ENCODE data around the gene STX4. TPM values are rescaled to one million over a fixed set of nuclear protein-coding genes. Genes with fewer than 3 reads are reported as not detected.

STX4 gene
- total RNA-seq, 4 donors from 2014 or later: 19.0 to 35.9 (median 25.1) TPM

- H3K4me1 ChIP-seq: peaks cover 33 to 78% (median 42%) of the 10 kb centered on the region in 3 donors
Measured at GRCh38 chr16:31000671-31001382, 32.5 kb upstream of the STX4 start.

GRCh38 chr16:31001507-31002249 lies 31.7 kb upstream of the STX4 start:
- no peak for DNase-seq
- TF ChIP-seq CTCF (IDR thresholded peaks at IDR 0.05): no peak
- TF ChIP-seq POLR2A (IDR thresholded peaks at IDR 0.05): no peak
- WGBS, 2 donors: 21 to 45% methylated on average over 13 to 14 of the region's 16 CpGs
- Histone ChIP-seq H3K9me3 (no peaks in the 10 kb centered on the region), H3K27ac (peak overlapping the region; percentile 38 to 82 (median 78)), H3K36me3 (no peaks in the 10 kb centered on the region), H3K4me3 (peak overlapping the region in 3 of 4 donors; percentile 23 to 43 (median 34)), H3K27me3 (peaks cover 0 to 6% (median 0%) of the 10 kb centered on the region in 4 donors), H3K4me1 (peaks cover 31 to 71% (median 36%) of the 10 kb centered on the region in 3 donors)
- intact Hi-C loops (cut with DNase I): no loop called here

More at GRCh38 chr16:31000671-31001382, 32.5 kb upstream of the STX4 start:
- Histone ChIP-seq H3K27me3 (no peaks in the 10 kb centered on the region), H3K27ac (peak overlapping the region; percentile 38 to 82 (median 78)), H3K9me3 (no peaks in the 10 kb centered on the region), H3K36me3 (no peaks in the 10 kb centered on the region), H3K4me3 (peak overlapping the region; percentile 14 to 43 (median 28))
- WGBS, 2 donors: 42 to 82% methylated on average over 9 to 13 of the region's 19 CpGs
- DNase-seq: no peak
- TF ChIP-seq CTCF (IDR thresholded peaks at IDR 0.05) (no peak), POLR2A (IDR thresholded peaks at IDR 0.05) (peak in 1 of 4 donors; percentile 24)
- intact Hi-C loops (cut with DNase I): no loop called here

GRCh38 chr16:31002250-31002700 lies 31.1 kb upstream of the STX4 start:
- peak overlapping the region in 2 of 4 donors; percentile 34 to 43 for H3K4me3 ChIP-seq
- DNase-seq: no peak
- intact Hi-C loops (cut with DNase I): no loop called here
- H3K9me3 ChIP-seq: no peaks in the 10 kb centered on the region
- TF ChIP-seq POLR2A (IDR thresholded peaks at IDR 0.05): peak in 1 of 4 donors; percentile 22
- no peak for TF ChIP-seq CTCF (IDR thresholded peaks at IDR 0.05)
- peaks cover 27 to 65% (median 35%) of the 10 kb centered on the region in 3 donors for H3K4me1 ChIP-seq
- H3K27ac ChIP-seq: peak overlapping the region; percentile 38 to 82 (median 78)
- 15 to 68% methylated on average over 5 to 8 of the region's 10 CpGs for WGBS, 2 donors
- peaks cover 0 to 11% (median 0%) of the 10 kb centered on the region in 4 donors for H3K27me3 ChIP-seq
- no peaks in the 10 kb centered on the region for H3K36me3 ChIP-seq

GRCh38 chr16:31002862-31003341 lies 30.5 kb upstream of the STX4 start:
- intact Hi-C loops (cut with DNase I): no loop called here
- Histone ChIP-seq H3K9me3 (no peaks in the 10 kb centered on the region), H3K4me1 (peaks cover 21 to 59% (median 29%) of the 10 kb centered on the region in 3 donors), H3K36me3 (no peaks in the 10 kb centered on the region), H3K4me3 (no peak overlapping the region), H3K27me3 (peaks cover 0 to 17% (median 0%) of the 10 kb centered on the region in 4 donors), H3K27ac (peak overlapping the region; percentile 38 to 82 (median 74))
- TF ChIP-seq CTCF (IDR thresholded peaks at IDR 0.05) (no peak), POLR2A (IDR thresholded peaks at IDR 0.05) (no peak)
- DNase-seq: no peak
- WGBS, 2 donors: 44 to 100% methylated on average over 2 to 6 of the region's 9 CpGs

Data from esophagus squamous epithelium (tissue), 5 donors.